ENCODE measurements around the gene CYSTM1. TPM values are rescaled to one million over a fixed set of nuclear protein-coding genes. Genes with fewer than 3 reads are reported as not detected.

CYSTM1 gene
- total RNA-seq, 1 experiment from 2014 or later: 43.3 TPM

- H3K79me2 ChIP-seq (ENCODE audit: low read length): no peaks in the 10 kb centered on the region
- no TSS peak for BruUV-seq (replicated peaks)
- ChIA-PET CTCF (no interaction called here), POLR2A (ENCODE audit: unreplicated experiment) (no interaction called here)
- intact Hi-C loops (cut with micrococcal nuclease): no loop called here
- H3F3A ChIP-seq (ENCODE audit: low read length, unreplicated experiment): no peaks in the 10 kb centered on the region
- no peak overlapping the region for H2AFZ ChIP-seq (ENCODE audit: low read length)
- ATAC-seq: no peak
- no peak overlapping the region for H3K27ac ChIP-seq (ENCODE audit: low read length)
- no peaks in the 10 kb centered on the region for H3K27me3 ChIP-seq (ENCODE audit: low read length)
- peaks cover 9% of the 10 kb centered on the region for H3K4me1 ChIP-seq (ENCODE audit: insufficient read depth, low read length)
- no peak overlapping the region for H3K9ac ChIP-seq (ENCODE audit: low read length)
- no peaks in the 10 kb centered on the region for H3K9me2 ChIP-seq (replicated peaks; ENCODE audit: low read length)
- no peaks in the 10 kb centered on the region for H3K36me3 ChIP-seq (ENCODE audit: low read depth, low read length)
- H4K20me1 ChIP-seq (ENCODE audit: low read length): no peaks in the 10 kb centered on the region
- no peak overlapping the region for H3K4me3 ChIP-seq (ENCODE audit: low read length)
- H3K9me3 ChIP-seq (ENCODE audit: low read length): no peaks in the 10 kb centered on the region
- no peak overlapping the region for H3K4me2 ChIP-seq (ENCODE audit: low read length)
- no peak for DNase-seq
- TF ChIP-seq EZH2 (IDR thresholded peaks at IDR 0.05; ENCODE audit: low read length, unreplicated experiment): no peak
These were observed 38.4 kb upstream of the CYSTM1 start for GRCh38 chr5:140136624-140137023.

- Histone ChIP-seq H4K20me1 (ENCODE audit: low read length) (no peaks in the 10 kb centered on the region), H3K27me3 (ENCODE audit: low read length) (no peaks in the 10 kb centered on the region), H3K9me2 (replicated peaks; ENCODE audit: low read length) (no peaks in the 10 kb centered on the region), H3K27ac (ENCODE audit: low read length) (no peak overlapping the region), H3K79me2 (ENCODE audit: low read length) (no peaks in the 10 kb centered on the region), H3K4me3 (ENCODE audit: low read length) (no peak overlapping the region), H3F3A (ENCODE audit: low read length, unreplicated experiment) (no peaks in the 10 kb centered on the region), H3K36me3 (ENCODE audit: low read depth, low read length) (no peaks in the 10 kb centered on the region), H3K4me1 (ENCODE audit: insufficient read depth, low read length) (no peaks in the 10 kb centered on the region), H3K4me2 (ENCODE audit: low read length) (no peak overlapping the region), H3K9me3 (ENCODE audit: low read length) (no peaks in the 10 kb centered on the region), H3K9ac (ENCODE audit: low read length) (no peak overlapping the region), H2AFZ (ENCODE audit: low read length) (no peak overlapping the region)
- BruUV-seq (replicated peaks): no TSS peak
- intact Hi-C loops (cut with micrococcal nuclease): no loop called here
- DNase-seq (no peak), ATAC-seq (no peak)
- ChIA-PET CTCF (no interaction called here), POLR2A (ENCODE audit: unreplicated experiment) (no interaction called here)
- TF ChIP-seq CTCF (conservative IDR thresholded peaks at IDR 0.05; ENCODE audit: low read depth, low read length) (no peak), EZH2phosphoT487 (IDR thresholded peaks at IDR 0.05; ENCODE audit: borderline replicate concordance, low read length) (no peak), EZH2 (IDR thresholded peaks at IDR 0.05; ENCODE audit: low read length, unreplicated experiment) (no peak)
These were observed 34.6 kb upstream of the CYSTM1 start for GRCh38 chr5:140140435-140140834.

GRCh38 chr5:140141241-140141640 is 33.7 kb upstream of the CYSTM1 start:
- no peaks in the 10 kb centered on the region for H3K79me2 ChIP-seq (ENCODE audit: low read length)
- H3K9me2 ChIP-seq (replicated peaks; ENCODE audit: low read length): no peaks in the 10 kb centered on the region
- intact Hi-C loops (cut with micrococcal nuclease): no loop called here
- ChIA-PET CTCF (no interaction called here), POLR2A (ENCODE audit: unreplicated experiment) (interaction anchor here (1.2 kb wide), 1 partner anchor 33 kb away, joined by 3 read pairs; no protein-coding TSS in a partner anchor)
- no peaks in the 10 kb centered on the region for H3K9me3 ChIP-seq (ENCODE audit: low read length)
- H3F3A ChIP-seq (ENCODE audit: low read length, unreplicated experiment): no peaks in the 10 kb centered on the region
- H3K27ac ChIP-seq (ENCODE audit: low read length): no peak overlapping the region
- DNase-seq: no peak
- no peak for ATAC-seq
- H4K20me1 ChIP-seq (ENCODE audit: low read length): no peaks in the 10 kb centered on the region
- no peaks in the 10 kb centered on the region for H3K27me3 ChIP-seq (ENCODE audit: low read length)
- no peak overlapping the region for H3K4me3 ChIP-seq (ENCODE audit: low read length)
- no peaks in the 10 kb centered on the region for H3K36me3 ChIP-seq (ENCODE audit: low read depth, low read length)
- TF ChIP-seq EZH2phosphoT487 (IDR thresholded peaks at IDR 0.05; ENCODE audit: borderline replicate concordance, low read length) (no peak), EZH2 (IDR thresholded peaks at IDR 0.05; ENCODE audit: low read length, unreplicated experiment) (no peak), CTCF (conservative IDR thresholded peaks at IDR 0.05; ENCODE audit: low read depth, low read length) (no peak)
- BruUV-seq (replicated peaks): no TSS peak
- no peak overlapping the region for H3K9ac ChIP-seq (ENCODE audit: low read length)
- H2AFZ ChIP-seq (ENCODE audit: low read length): no peak overlapping the region
- no peak overlapping the region for H3K4me2 ChIP-seq (ENCODE audit: low read length)
- no peaks in the 10 kb centered on the region for H3K4me1 ChIP-seq (ENCODE audit: insufficient read depth, low read length)
